IMR-90 (cell line): ENCODE measurements around the gene ARL5C. TPM values are rescaled to one million over a fixed set of nuclear protein-coding genes. Genes with fewer than 3 reads are reported as not detected.

Experiments used
- ATAC-seq: fragments of 200-7000 bp; cut with Tn5 transposase; 2 replicates; pipeline ENCODE4 v1.9.1; 2020; ENCODE audit warnings: low read depth, mild to moderate bottlenecking, moderate library complexity
- BruUV-seq: library from RNA; stranded (reverse); fragments of 400-500 nt; replicated peaks from 2 replicates; lab custom pipeline; 2021; lab: Mats Ljungman, UMichigan
- CTCF ChIA-PET: fragments of 300-600 bp; formaldehyde crosslinking; extraction: SDS; loops from one replicate; lab custom pipeline; 2021; ENCODE audit warnings: antibody characterized with exemption; lab: Yijun Ruan, JAX
- POLR2A ChIA-PET: fragments of 300-600 bp; sonication (Branson Sonifier 250); formaldehyde crosslinking; loops from one replicate; lab custom pipeline; 2022; ENCODE audit warnings: antibody characterized with exemption; ENCODE audit not compliant: unreplicated experiment; lab: Charles Lee
- DNase-seq: peaks from one replicate; pipeline ENCODE4 v3.0.0; 2013
- H2AFZ ChIP-seq: replicated peaks from 2 replicates; pipeline ENCODE3; 2013; ENCODE audit warnings: low read length, mild to moderate bottlenecking; ENCODE audit not compliant: poor library complexity
- H2AK5ac ChIP-seq: 2 replicates; pipeline ENCODE4 v1.6.1; 2013; ENCODE audit warnings: low read depth, low read length, inconsistent platforms
- H2AK9ac ChIP-seq: replicated peaks from 2 replicates; pipeline ENCODE3; 2013; ENCODE audit warnings: mild to moderate bottlenecking, low read depth, low read length, moderate library complexity; ENCODE audit not compliant: poor library complexity
- H2BK120ac ChIP-seq: 2 replicates; pipeline ENCODE4 v1.6.1; 2013; ENCODE audit warnings: low read depth, low read length, inconsistent platforms
- H2BK15ac ChIP-seq: 3 replicates; pipeline ENCODE4 v1.6.1; 2013; ENCODE audit warnings: low read depth, low read length, inconsistent platforms
- H2BK20ac ChIP-seq: 2 replicates; pipeline ENCODE4 v1.6.1; 2013; ENCODE audit warnings: low read depth, mild to moderate bottlenecking, inconsistent platforms, low read length, moderate library complexity
- H2BK5ac ChIP-seq: 2 replicates; pipeline ENCODE4 v1.6.1; 2013; ENCODE audit warnings: mild to moderate bottlenecking, low read depth, low read length, inconsistent platforms; ENCODE audit not compliant: poor library complexity, severe bottlenecking
- H3K14ac ChIP-seq: replicated peaks from 2 replicates; pipeline ENCODE4 v1.6.1; 2013; ENCODE audit warnings: low read depth, low read length, inconsistent platforms
- H3K18ac ChIP-seq: 2 replicates; pipeline ENCODE4 v1.6.1; 2013; ENCODE audit warnings: low read depth, low read length, control low read depth
- H3K23ac ChIP-seq: 2 replicates; pipeline ENCODE4 v1.6.1; 2013; ENCODE audit warnings: low read depth, low read length, inconsistent platforms
- H3K27ac ChIP-seq: 2 replicates; pipeline ENCODE4 v1.5.1; 2013; ENCODE audit warnings: mild to moderate bottlenecking, control low read depth, low read length; ENCODE audit not compliant: insufficient read depth
- H3K27me3 ChIP-seq: 2 replicates; pipeline ENCODE4 v1.6.1; 2013; ENCODE audit warnings: low read length; ENCODE audit not compliant: control insufficient read depth, insufficient read depth
- H3K36me3 ChIP-seq: 2 replicates; pipeline ENCODE4 v1.6.1; 2013; ENCODE audit warnings: low read length, mixed read lengths; ENCODE audit not compliant: control insufficient read depth, insufficient read depth
- H3K4ac ChIP-seq: 2 replicates; pipeline ENCODE4 v1.6.1; 2013; ENCODE audit warnings: low read depth, low read length, inconsistent platforms
- H3K4me1 ChIP-seq: 2 replicates; pipeline ENCODE4 v1.6.1; 2013; ENCODE audit warnings: low read length, mixed read lengths; ENCODE audit not compliant: control insufficient read depth, insufficient read depth
- H3K4me2 ChIP-seq: 2 replicates; pipeline ENCODE4 v1.6.1; 2013; ENCODE audit warnings: low read depth, mild to moderate bottlenecking, control low read depth, low read length, moderate library complexity
- H3K4me3 ChIP-seq: 2 replicates; pipeline ENCODE4 v1.5.1; 2013; ENCODE audit warnings: low read depth, mild to moderate bottlenecking, control low read depth, low read length, moderate library complexity; ENCODE audit not compliant: insufficient read depth
- H3K56ac ChIP-seq: 2 replicates; pipeline ENCODE4 v1.6.1; 2013; ENCODE audit warnings: low read length, inconsistent platforms; ENCODE audit not compliant: insufficient read depth; ENCODE audit errors: extremely low read depth
- H3K79me1 ChIP-seq, 2 experiments: 2 replicates each; pipeline ENCODE4 v1.6.1; 2013; ENCODE audit warnings: low read length in 2 of 2, inconsistent platforms in 1 of 2, low read depth in 1 of 2
- H3K9ac ChIP-seq: 2 replicates; pipeline ENCODE4 v1.6.1; 2013; ENCODE audit warnings: low read depth, low read length, control low read depth
- H3K9me1 ChIP-seq: 2 replicates; pipeline ENCODE4 v1.6.1; 2013; ENCODE audit warnings: low read length, inconsistent platforms; ENCODE audit not compliant: insufficient read depth
- H3K9me3 ChIP-seq: 2 replicates; pipeline ENCODE4 v1.6.1; 2013; ENCODE audit warnings: low read length; ENCODE audit not compliant: control insufficient read depth, insufficient read depth
- H4K20me1 ChIP-seq: 2 replicates; pipeline ENCODE4 v1.6.1; 2013; ENCODE audit warnings: low read length, inconsistent platforms; ENCODE audit not compliant: insufficient read depth
- H4K5ac ChIP-seq: 2 replicates; pipeline ENCODE4 v1.6.1; 2013; ENCODE audit warnings: mild to moderate bottlenecking, low read depth, low read length, control low read depth
- H4K8ac ChIP-seq, 2 experiments: 2 replicates each; pipeline ENCODE4 v1.6.1; 2013; ENCODE audit warnings: low read depth in 2 of 2, low read length in 2 of 2, control low read depth in 1 of 2, inconsistent platforms in 1 of 2
- H4K91ac ChIP-seq: 2 replicates; pipeline ENCODE4 v1.6.1; 2013; ENCODE audit warnings: low read depth, low read length, inconsistent platforms; ENCODE audit not compliant: insufficient read depth
- BHLHE40 ChIP-seq: fragments of 150-350 bp; IDR thresholded peaks from 2 replicates; pipeline ENCODE4 v1.6.1; 2016; ENCODE audit warnings: mild to moderate bottlenecking, low read depth, low read length
- CEBPB ChIP-seq: IDR thresholded peaks from 2 replicates; pipeline ENCODE4 v1.6.1; 2012; ENCODE audit warnings: low read depth, low read length, improper control_type of control experiment
- CHD1 ChIP-seq: IDR thresholded peaks from 2 replicates; pipeline ENCODE4 v1.6.1; 2012; ENCODE audit warnings: low read depth, low read length, improper control_type of control experiment
- FOS ChIP-seq: fragments of 150-350 bp; IDR thresholded peaks from 2 replicates; pipeline ENCODE4 v1.6.1; 2016; ENCODE audit warnings: low read depth, low read length
- MAFK ChIP-seq: IDR thresholded peaks from 2 replicates; pipeline ENCODE4 v1.6.1; 2012; ENCODE audit warnings: low read depth, low read length, improper control_type of control experiment
- MAZ ChIP-seq: IDR thresholded peaks from 2 replicates; pipeline ENCODE4 v1.6.1; 2012; ENCODE audit warnings: low read depth, mild to moderate bottlenecking, low read length, improper control_type of control experiment, moderate library complexity, borderline replicate concordance
- MXI1 ChIP-seq: IDR thresholded peaks from 2 replicates; pipeline ENCODE4 v1.6.1; 2012; ENCODE audit warnings: low read depth, mild to moderate bottlenecking, low read length, moderate library complexity, borderline replicate concordance
- RAD21 ChIP-seq: IDR thresholded peaks from 2 replicates; pipeline ENCODE4 v1.6.1; 2012; ENCODE audit warnings: low read length, improper control_type of control experiment
- RCOR1 ChIP-seq: IDR thresholded peaks from 2 replicates; pipeline ENCODE4 v1.6.1; 2012; ENCODE audit warnings: mild to moderate bottlenecking, low read length, improper control_type of control experiment; ENCODE audit not compliant: insufficient replicate concordance
- RFX5 ChIP-seq: IDR thresholded peaks from 2 replicates; pipeline ENCODE4 v1.8.0; 2012; ENCODE audit warnings: low read depth, mild to moderate bottlenecking, low read length, moderate library complexity
- SMC3 ChIP-seq: fragments of 150-350 bp; IDR thresholded peaks from 2 replicates; pipeline ENCODE4 v1.6.1; 2016; ENCODE audit warnings: low read depth, mild to moderate bottlenecking, antibody characterized with exemption, low read length, moderate library complexity
- WGBS, 2 experiments: methylation state at CpG; one replicate each; pipeline versions ENCODE4 v1.1.5 to v1.1.7; 2013; ENCODE audit warnings: missing lambda C conversion rate in 2 of 2; ENCODE audit not compliant: insufficient read length in 1 of 2; ENCODE audit errors: extremely low coverage in 2 of 2; 5-methylcytosine and 5-hydroxymethylcytosine counted together
- dilution Hi-C: fragments of 300-500 bp; cut with HindIII; formaldehyde crosslinking; loops from one replicate; pipeline ENCODE4 v1.14.3; 2018; ENCODE audit warnings: low sequenced_read_pairs; ENCODE audit not compliant: unreplicated experiment
- in situ Hi-C: fragments of 300-500 bp; cut with MboI; formaldehyde crosslinking; loops from 3 replicates; pipeline ENCODE4 v1.14.3; 2019; ENCODE audit warnings: low sequenced_read_pairs, inconsistent platforms, mixed read lengths
- intact Hi-C: fragments of 100-400 bp; cut with micrococcal nuclease; formaldehyde crosslinking; loops from 2 replicates; pipeline ENCODE4 v1.10.0; 2022
- polyA plus RNA-seq, 3 experiments: library from polyadenylated mRNA; depleted of rRNA; stranded (reverse); fragments of >200 nt; gene quantifications; 2 replicates each; pipeline ENCODE4 v1.2.3, GENCODE V29; 2012; ENCODE audit warnings: low replicate concordance in 1 of 3
- total RNA-seq: library from RNA; depleted of rRNA; stranded (reverse); fragments of >200 nt; gene quantifications from 2 replicates; pipeline ENCODE4 v1.2.3, GENCODE V29; 2012
- TF ChIP-seq, protein P1 (sequence below): conservative IDR thresholded peaks from 2 replicates; pipeline ENCODE4 v1.5.1; 2012; ENCODE audit warnings: mild to moderate bottlenecking, low read depth, low read length, improper control_type of control experiment
- TF ChIP-seq, protein P2 (sequence below): fragments of 150-350 bp; IDR thresholded peaks from 2 replicates; pipeline ENCODE4 v1.6.1; 2017; ENCODE audit warnings: mild to moderate bottlenecking, antibody characterized with exemption, low read length, low read depth

Gene ARL5C
- total and polyA plus RNA-seq, 2 of the 4 experiments (the other 2 are of a cell fraction): not detected

DNA sequence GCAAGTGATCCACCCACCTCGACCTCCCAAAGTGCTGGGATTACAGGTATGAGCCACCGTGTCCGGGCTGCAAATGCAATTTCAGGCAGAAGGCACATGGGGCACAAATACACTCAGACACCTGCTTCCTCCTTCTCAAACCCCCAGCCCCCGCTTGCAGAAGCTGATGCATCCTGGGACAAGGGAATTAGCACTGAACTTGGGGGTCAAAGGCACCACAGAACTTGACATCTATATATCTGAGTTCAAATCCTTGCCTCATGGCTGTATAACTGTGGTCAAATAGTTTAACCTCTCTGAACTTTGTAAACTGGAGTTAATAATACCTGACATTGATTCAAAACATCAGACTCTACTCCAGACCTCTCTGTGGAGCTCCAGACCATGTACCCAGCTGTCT is 4.1 kb upstream of the ARL5C start:
- Histone ChIP-seq H2BK20ac (no peak overlapping the region), H3K23ac (no peak overlapping the region), H2AFZ (no peak overlapping the region), H3K4me2 (no peak overlapping the region), H4K20me1 (0 out of 2 replicates have a peak, but pooled peaks cover 4% of the 10 kb centered on the region), H3K27me3 (peaks cover 24% of the 10 kb centered on the region), H2BK120ac (no peak overlapping the region), H3K4me3 (no peak overlapping the region), H3K56ac (no peak overlapping the region), H3K9me3 (no peaks in the 10 kb centered on the region), H4K8ac (no peak overlapping the region), H3K4ac (no peak overlapping the region), H3K18ac (no peak overlapping the region), H2BK15ac (no peak overlapping the region), H2BK5ac (no peak overlapping the region), H3K4me1 (peaks cover 3% of the 10 kb centered on the region; the same call in 1 of the 2 replicates), H3K27ac (no peak overlapping the region), H2AK5ac (no peak overlapping the region), H3K9me1 (peaks cover 4% of the 10 kb centered on the region; the same call in 1 of the 2 replicates), H3K36me3 (peaks cover 1% of the 10 kb centered on the region; the same call in 1 of the 2 replicates), H3K79me1 (no peaks in the 10 kb centered on the region), H2AK9ac (no peak overlapping the region), H4K91ac (no peak overlapping the region), H3K14ac (no peak overlapping the region), H3K9ac (no peak overlapping the region), H4K5ac (no peak overlapping the region)
- DNase-seq (no peak), ATAC-seq (no peak)
- in situ Hi-C loops (no loop called here), dilution Hi-C loops (no loop called here), intact Hi-C loops (no loop called here)
- BruUV-seq: no TSS peak
- no CpG with 5 or more reads among the region's 4 CpGs for WGBS, 2 experiments
- ChIA-PET POLR2A (no interaction called here), CTCF (no interaction called here)
- TF ChIP-seq MAZ: no peak
- TF ChIP-seq FOS: no peak
- TF ChIP-seq MXI1: no peak
- no peak for TF ChIP-seq CEBPB
- no peak for TF ChIP-seq RCOR1
- TF ChIP-seq RFX5: no peak
- no peak for TF ChIP-seq BHLHE40
- no peak for TF ChIP-seq RAD21
- TF ChIP-seq CHD1: no peak
- TF ChIP-seq, protein P1, sequence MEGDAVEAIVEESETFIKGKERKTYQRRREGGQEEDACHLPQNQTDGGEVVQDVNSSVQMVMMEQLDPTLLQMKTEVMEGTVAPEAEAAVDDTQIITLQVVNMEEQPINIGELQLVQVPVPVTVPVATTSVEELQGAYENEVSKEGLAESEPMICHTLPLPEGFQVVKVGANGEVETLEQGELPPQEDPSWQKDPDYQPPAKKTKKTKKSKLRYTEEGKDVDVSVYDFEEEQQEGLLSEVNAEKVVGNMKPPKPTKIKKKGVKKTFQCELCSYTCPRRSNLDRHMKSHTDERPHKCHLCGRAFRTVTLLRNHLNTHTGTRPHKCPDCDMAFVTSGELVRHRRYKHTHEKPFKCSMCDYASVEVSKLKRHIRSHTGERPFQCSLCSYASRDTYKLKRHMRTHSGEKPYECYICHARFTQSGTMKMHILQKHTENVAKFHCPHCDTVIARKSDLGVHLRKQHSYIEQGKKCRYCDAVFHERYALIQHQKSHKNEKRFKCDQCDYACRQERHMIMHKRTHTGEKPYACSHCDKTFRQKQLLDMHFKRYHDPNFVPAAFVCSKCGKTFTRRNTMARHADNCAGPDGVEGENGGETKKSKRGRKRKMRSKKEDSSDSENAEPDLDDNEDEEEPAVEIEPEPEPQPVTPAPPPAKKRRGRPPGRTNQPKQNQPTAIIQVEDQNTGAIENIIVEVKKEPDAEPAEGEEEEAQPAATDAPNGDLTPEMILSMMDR: no peak
- no peak for TF ChIP-seq SMC3
- TF ChIP-seq, protein P2, sequence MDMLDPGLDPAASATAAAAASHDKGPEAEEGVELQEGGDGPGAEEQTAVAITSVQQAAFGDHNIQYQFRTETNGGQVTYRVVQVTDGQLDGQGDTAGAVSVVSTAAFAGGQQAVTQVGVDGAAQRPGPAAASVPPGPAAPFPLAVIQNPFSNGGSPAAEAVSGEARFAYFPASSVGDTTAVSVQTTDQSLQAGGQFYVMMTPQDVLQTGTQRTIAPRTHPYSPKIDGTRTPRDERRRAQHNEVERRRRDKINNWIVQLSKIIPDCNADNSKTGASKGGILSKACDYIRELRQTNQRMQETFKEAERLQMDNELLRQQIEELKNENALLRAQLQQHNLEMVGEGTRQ: no peak
- TF ChIP-seq MAFK: no peak
